GM21786 (cell line): Measurements from ENCODE around the gene ALOXE3.

Experiments used
- ATAC-seq: cut with Tn5 transposase; IDR thresholded peaks from one replicate; pipeline ENCODE4 v1.9.1; 2021; ENCODE audit not compliant: unreplicated experiment

ALOXE3 gene

DNA sequence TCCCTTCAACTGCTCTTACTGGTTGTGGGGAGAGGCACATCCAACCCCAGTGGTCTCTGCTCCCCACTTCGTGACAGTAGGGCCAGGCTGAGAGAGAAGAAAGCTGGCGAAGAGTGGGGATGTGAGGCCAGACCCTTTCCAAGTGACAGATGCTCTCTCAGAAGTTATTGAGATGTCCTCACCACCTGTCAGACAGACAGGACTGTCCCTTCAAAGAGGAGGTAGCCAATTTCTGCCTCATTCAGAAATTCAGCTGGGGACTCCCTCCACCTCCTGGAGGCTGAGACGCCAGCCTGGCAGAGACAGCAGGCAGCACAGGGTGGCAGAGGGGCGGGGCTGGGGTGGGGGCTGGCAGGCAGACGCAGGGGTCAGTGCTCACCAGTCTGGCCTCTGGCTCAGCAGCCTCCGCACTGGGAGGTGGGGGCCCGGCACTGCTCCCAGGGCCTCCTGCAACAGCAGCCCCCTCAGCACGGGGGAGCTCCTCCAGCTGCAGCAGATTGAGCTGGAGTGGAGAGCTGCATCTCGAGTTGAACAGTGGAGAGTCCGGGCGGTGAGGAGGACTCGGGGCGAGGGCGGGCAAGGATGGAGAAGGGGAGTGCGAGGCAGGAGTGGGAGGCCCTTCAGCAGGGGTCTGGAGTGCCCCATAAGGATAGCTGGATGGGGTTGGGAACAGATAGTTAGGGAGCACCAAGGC, 24.7 kb upstream of the ALOXE3 start:
- ATAC-seq = no peak

DNA sequence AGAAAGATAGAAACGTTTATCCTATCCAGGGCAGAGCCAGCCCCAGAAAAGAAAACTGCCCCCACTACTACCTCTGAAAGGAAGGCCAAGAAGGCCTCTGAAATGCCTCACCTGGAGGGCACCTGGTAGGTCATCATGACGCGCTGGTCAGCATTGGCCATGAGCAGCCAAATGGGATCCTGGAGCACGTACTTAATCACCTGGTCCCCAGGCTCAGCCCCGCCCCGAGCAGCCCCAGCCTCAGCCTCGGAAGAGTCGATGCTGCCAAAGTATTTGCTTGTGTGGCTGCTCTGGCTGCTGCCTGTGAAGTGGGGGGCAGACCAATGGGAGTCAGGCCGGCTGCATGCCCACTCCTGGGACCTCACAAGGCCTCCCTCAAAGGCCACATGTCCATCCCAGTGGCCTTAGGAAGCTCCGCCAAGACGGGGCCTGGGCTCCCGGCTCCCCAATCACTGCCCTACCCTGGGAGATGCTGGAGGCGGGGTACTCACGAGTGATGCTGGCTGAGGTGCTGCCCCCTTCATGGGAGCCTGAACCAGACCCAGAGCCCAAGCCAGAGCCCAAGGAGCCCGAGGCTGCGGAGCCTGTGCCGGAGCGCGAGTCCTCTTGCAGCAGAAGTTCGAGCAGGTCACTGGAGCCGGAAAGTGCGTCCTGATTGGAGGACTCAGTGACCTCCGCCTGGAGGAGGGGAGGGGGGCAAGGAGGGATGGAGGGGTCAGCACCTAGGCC, 24.0 kb upstream of the ALOXE3 start:
- ATAC-seq = no peak

DNA sequence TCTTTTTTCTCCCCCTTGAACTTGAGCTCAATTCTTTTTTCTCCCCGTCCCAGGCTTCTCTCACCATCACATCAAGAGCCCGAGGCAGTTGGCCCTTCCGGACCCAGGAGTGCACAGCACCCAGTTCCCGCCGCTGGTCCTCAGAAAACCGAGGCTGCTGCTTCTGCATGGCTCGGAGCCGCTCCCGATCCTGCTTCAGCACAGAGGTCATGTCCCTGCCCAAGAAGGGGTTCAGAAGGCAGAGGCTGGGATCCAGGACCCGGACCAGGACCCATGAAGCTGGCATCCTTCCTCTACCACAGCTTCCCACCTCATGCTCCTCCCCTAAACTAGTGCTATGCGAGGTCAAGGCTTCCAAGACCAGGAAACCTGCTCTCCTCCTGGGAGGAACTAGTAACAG, 23.4 kb upstream of the ALOXE3 start:
- no peak for ATAC-seq

DNA sequence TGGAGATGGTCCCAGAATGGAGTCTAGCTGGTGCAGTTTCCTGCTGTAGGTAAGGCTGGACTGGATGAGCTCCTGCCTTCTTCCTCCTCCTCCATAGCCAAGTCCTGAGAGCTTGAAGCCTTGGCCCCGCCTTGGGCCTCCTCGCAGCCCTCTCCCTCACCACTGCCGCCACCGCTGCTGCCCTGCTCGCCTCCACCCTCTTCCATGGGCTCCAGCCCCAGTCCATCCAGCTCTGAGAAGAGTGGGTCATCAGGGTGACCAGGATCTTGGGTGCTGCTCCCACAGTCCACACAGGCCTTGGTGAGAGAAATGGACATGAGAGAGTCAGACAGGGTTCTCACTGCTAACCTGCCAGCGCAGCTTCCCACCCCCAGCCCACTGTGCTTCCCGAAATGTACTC, 22.7 kb upstream of the ALOXE3 start:
- ATAC-seq = no peak

DNA sequence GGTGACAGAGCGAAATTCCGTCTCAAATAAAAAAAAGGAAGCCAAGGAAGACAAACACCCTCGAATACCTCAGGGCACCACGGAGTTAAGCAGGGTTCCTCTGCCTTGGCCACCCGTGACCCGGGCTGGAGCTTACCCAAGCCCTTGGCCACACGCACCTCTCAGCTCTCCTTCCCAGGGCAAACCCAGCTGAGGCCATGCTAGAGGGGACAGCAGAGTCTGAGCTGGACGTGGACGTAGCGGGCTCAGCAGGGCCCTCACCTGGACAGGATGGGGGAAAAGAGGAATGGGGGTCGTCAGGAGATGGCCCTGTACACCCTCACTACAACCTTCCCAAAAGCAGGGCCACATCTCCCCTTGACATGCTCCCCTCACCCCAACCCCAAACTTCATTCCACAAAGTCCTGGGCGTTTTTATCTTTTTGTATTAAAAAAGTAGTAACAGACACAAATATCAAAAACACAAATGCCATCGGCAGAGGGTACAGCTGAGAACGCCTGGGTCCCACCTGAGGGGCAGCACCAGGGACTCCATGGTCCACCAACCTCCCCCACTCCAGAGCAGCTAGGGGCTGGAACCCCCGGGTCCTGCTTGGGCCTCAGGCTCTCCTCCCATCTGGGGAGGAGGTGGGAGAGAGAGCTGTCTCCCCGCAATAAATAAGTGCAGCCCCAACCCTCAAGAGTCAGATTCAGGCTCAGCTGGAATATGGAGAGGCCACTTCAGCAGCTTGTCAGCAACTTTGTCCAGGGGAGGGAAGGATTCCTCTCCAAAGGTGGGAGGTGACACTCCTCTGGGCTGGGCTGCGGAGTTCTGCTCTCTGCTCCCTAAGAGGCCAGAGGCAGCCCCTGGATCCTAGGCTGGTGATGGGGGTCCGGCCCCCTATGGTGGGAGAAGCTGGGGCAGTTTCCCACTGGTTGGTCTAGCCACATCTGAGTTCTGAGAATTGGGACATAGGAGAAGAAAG, 22.0 kb upstream of the ALOXE3 start:
- no peak for ATAC-seq

DNA sequence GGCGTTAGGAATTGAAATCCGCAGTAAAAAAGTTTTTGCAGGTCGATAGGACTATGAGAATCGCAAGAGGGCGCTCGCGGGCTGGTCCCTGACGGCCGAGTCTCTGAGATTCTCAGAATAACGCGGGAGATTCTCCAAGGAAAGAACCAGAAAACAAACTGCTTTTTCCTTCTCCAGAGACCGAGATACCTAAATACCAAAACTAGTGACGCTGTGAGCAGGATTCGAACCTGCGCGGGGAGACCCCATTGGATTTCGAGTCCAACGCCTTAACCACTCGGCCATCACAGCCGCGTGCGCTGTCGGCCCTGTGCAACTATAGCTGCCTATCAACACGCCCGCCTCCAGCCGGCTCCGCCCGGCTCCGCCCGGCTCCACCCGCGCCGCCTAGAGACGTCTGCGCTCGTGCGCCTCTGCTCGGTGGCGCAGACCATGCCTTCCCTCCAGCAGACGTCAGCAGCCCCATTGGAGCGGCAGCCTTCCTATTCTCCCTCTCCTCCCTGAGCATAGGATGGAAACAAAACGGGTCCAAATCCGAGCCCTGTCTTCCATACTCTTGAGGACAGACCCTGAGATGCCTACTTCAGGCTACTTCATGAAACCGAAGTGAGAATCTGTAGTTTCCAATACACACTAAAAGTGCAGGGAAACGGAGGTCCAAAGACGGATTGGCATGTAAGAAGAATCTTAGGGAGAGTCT, 20.5 kb upstream of the ALOXE3 start:
- peak; percentile 86 for ATAC-seq

DNA sequence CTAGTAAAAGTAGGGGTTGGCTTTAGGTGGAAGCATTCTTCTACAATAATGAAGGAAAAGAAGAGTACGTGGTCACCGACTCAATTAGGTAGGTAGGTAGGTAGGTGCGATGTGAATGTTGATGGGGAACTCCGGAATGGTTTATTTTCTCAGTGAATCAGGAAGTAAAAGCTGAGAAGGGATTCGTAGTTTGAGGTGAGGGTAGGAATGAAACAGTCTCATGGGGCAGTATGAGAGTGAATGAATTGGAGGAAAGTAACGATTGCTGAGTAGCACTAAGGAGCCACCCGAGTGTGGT, 20.0 kb upstream of the ALOXE3 start:
- ATAC-seq = no peak

DNA sequence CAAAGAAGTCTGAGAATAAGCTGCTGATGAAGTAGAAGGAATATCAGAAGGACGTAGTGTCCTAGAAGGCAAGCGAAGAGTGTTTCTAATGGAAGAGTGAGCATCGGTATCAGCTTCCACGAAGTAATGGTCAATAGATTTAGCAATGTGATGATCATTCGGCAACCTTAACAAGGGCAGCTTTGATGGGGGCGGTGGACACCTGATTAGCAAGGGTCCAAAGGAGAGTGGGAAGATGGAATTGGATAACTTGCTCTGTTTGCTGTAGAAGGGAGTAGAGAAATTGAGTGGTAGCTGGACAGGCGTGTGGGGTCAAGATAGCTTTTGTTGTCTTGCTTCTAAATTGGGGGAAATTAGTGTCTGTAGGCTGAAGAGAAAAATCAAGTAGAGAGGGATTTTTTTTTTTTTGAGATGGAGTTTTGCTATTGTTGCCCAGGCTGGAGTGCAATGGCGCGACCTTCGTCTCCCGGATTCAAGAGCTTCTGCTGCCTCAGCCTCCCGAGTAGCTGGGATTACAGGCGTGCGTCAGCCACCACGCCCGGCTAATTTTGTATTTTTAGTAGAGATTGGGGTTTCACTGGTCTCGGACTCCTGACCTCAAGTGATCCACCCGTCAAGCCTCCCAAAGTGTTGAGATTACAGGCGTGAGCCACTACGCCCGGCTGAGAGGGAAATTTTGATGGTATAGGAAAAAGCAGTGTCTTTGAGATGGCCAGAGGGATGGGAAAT, 19.5 kb upstream of the ALOXE3 start:
- no peak for ATAC-seq

DNA sequence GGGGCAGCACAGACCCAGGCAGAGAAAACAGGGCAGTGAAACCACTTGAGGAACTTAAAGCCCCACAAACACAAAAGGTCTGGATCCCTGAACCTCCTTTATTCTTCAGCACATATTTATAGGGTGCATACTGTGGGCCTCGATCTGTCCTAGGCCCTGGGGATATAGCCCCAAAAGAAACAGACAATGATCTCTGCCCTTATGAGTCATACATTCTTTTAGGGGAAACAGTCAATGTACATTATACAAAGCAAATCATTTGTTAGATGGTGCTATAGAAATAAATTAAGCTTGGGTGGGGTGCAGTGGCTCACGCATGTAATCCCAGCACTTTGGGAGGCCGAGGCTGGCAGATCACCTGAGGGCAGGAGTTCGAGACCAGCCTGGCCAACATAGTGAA, 15.6 kb upstream of the ALOXE3 start:
- ATAC-seq = no peak

DNA sequence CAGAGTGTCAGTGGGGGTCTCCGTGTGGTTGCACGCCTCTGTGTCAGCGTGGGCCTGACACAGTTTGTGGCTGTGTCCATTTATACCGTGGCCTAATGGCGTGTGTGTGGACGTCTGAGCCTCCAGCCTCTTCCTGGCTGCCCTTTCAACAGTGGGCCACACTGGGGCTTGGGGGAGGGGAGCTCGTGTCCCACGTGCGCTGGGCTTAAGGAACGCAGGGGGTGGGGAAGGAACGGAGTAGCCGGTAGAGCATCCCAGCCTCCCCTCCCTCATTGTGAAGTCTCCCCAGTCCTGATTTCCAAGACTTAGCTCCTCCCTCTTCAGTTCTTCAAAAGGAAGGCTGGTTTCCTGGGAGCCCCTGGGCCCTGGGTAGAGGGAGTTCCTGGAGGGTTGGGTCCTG, 15.1 kb upstream of the ALOXE3 start:
- ATAC-seq = no peak

DNA sequence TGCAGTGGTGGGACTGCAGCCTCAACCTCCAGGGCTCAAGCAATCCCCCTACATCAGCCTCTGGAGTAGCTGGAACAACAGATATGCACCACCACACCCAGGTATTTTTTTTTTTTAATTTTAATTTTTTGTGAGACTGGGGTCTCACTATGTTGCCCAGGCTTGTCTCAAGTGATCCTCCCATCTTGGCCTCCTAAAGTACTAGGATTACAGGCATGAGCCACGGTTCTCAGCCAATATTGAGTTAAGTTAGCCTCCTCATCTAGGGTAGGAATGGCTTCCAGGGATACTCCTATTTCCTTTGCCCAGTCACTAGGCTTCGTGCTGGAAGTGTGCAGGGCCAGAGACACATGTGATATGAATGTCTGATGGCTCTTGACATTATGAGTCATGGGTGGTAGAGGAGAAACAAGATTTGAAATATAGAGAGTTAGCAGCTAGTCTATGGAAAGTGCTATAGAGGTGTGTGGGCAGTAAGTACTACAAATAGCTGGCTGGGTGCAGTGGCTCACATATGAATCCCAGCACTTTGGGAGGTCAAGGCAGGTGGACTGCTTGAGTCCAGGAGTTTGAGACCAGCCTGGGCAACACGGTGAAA, 13.6 kb upstream of the ALOXE3 start:
- ATAC-seq = no peak

DNA sequence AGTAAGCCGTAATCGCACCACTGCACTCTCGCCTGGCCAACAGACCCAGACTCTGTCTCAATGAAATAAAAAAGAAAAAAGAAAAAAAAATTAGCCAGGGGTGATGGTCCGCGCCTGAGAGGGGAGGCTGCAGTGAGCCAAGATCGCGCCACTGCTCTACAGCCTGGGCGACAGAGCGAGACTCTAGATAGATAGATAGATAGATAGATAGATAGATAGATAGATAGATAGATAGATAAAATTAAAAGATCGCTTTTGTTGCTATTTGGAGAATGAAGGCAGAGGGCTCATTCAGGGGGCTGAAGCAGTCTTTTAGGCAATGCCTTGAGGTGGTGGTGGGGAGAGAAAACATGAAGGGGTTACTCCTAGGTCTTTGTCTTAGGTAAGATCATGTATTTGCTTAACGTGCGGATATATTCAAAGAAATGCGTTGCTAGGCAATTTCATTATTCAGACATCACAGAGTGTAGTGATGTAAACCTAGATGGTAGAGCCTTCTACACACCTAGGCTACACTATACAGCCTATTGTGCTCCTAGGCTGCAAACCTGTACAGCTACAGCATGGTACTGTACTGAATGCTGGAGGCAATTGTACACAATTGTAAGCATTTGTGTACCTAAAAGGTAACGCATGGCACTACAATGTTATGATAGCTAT, 9.9 kb upstream of the ALOXE3 start:
- no peak for ATAC-seq

DNA sequence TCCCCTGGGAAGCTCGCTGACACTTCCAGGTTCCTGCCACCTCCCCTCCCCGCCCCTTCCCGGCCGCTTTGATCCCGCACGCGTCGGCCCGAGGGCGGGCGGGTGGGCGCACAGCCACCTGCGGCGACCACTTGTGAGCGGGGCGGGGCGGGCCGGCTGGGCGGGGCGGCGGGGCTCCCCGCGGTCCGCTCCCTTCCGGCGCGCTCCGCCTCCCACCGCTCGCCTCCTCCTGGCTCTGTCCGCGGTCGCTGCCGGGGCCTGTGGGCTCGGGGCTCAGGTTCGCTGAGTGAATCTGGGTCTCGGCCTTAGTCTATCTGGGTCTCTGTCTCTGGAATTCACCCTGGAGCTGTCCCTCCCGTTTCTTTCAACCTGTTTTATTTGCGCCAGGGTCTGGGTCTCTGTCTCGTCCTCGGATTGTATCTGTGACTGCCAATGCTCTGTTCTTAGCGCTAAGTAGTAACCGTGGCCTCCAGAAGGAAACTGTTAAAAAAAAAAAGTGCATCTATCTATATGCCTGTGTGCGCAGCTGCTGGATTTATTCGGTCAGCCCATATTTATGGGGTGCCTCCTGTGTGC, 8.3 kb upstream of the ALOXE3 start:
- ATAC-seq = no peak

DNA sequence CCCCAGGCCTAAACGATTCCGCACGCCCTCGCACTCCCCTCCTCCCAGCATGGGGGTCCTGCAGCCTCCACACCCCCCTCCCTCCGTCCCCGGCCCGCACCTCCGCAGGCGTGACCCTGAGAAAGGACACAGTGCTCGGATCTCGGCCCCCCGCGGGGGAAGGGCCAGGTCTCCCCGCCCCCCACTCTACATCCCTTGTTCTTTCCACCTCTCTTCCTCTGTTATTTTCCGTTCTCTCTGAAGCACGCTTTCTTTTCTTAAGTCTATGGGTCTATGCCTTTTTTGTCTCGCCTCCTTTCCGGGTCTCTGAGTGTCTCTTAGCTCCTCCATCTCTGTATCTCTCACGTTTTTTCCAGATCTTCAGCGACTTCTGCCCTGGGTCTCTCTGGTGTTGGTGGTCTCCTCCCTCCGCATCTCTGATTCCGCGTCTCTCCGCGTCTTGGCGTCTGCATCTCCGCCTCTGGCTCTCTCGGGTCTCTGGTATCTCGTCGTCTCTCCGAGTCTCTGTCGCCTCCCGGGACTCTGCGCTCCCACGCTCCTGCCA, 7.7 kb upstream of the ALOXE3 start:
- ATAC-seq = no peak

DNA sequence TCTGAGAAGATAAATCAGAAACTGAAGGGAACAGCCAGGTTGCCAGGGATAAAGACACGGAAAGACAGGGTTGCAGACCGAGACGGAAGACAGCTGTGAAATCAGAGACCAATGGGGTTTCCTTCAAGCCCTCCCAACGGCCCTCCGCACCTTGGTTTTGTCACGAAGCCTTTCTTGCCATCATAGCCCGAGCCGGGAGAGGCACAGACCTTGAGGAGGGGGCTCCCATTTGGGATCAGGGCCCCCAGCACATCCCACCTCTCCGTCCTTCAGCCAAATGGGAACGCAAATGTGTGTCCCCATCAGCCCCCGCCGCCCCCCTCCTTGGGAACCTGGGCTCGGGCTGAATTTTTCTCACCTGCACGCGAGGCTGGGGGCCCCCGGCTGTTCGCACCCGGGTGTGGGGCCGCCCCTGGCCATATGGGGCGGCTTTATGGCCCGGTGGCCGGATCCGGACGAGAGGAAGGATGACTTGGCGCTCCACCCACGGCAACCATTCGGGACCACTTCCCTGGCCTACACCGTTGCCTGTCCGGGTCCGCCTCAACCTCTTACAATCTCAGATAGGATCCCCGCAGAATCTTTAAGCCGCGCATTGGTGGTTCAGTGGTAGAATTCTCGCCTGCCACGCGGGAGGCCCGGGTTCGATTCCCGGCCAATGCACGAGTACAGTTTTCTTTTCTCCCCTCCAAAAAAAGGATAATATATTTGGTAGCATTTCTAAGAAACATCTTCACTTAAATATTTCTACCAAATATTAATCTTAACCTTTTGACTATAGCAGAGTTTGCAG, 7.0 kb upstream of the ALOXE3 start:
- ATAC-seq = no peak

DNA sequence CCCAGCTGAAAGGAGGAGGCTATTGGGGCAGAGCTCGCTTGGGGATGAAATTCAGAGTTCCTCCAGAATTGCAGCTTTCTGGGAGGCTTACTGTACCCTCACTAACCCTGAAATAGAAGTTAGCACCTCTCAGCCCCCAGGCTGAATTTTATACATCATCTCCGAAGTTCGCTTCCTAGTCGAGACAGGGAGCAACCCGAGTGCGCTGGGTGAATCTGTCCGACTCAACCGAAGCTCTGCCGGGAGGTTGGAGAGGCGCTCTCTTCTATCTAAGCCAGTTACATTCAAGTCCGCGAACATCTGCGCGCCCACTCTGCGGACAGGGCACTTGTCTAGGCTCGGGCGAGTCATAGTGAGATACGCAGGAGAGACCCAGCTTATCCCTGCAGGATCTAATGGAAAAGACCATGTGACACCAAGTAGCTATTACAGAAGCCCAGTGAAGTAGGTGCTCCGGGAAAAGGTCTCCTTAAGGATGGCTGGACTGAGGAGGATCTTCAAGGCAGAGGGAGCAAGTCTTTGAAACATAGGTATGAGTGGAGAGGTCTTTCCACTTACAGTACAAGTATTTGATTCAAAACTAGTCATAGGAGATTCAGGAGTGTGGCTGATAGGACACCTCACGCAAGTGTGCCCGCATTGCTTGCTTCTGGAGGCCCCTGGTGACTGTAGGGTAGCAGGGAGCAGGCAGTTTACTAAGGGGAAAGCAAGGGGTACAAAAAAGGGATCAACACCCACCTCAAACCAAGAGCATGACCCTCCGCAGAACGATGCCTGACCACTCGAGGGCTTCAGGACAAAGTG, 6.2 kb upstream of the ALOXE3 start:
- ATAC-seq = no peak

DNA sequence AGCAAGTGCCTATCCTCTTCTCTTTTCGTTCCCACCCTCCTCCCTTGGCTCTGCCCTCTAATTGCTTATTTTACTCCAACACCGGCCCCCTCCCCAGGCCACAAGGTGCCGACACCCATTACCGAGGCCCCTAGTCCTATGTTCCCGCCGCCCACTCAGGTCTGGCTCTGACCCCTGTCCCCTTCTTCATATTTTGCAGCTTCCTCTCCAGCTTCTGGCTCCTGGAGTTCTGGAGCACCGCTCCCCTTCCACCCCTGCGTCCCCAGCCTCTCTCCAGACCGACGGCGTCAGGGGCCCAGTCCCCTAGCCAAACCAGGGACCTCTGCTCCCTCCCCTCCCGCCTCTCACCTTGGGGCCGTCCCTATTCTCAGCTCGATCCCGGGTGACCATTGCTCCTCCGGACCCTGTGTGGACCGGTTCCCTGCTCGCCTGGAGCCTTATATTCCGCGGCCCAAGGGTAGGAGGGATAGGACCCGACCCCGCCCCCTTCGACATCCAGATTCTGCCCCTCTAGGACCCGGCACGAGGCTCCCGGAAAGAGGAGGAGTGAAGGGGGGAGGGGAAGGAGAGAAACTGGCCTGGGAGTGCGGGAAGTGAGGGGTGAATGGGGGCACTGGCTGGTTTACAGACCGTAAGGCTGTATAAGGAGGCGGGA, 5.5 kb upstream of the ALOXE3 start, which contains the start of gene HES7:
TSS of gene HES7 (minus strand) at position 412 of the 655 bp plus-strand sequence. CDS start at position 390, 22 bp downstream.
- no peak for ATAC-seq
